HCT116 (cell line): Measurements from ENCODE around the gene GCDH. TPM values are rescaled to one million over a fixed set of nuclear protein-coding genes. Genes with fewer than 3 reads are reported as not detected.

Experiments used
- ATAC-seq: fragments of 200-7000 bp; cut with Tn5 transposase; 2 replicates; pipeline ENCODE4 v1.9.1; 2020; ENCODE audit warnings: mild to moderate bottlenecking, moderate library complexity
- BruUV-seq: library from RNA; stranded (reverse); fragments of 400-500 nt; replicated peaks from 2 replicates; lab custom pipeline; 2021; lab: Mats Ljungman, UMichigan
- CTCF ChIA-PET: fragments of 300-600 bp; sonication (Branson Sonifier 250); formaldehyde crosslinking; loops from one replicate; lab custom pipeline; 2021; ENCODE audit warnings: antibody characterized with exemption; lab: Charles Lee
- POLR2A ChIA-PET: fragments of 300-600, 350-600 bp; sonication (Branson Sonifier 250); formaldehyde crosslinking; loops from one replicate; lab custom pipeline; 2021; ENCODE audit warnings: antibody characterized with exemption; lab: Charles Lee
- RAD21 ChIA-PET, 2 experiments: fragments of 300-600 bp; sonication (Branson Sonifier 250); formaldehyde crosslinking; loops; one replicate each; lab custom pipeline; 2023; ENCODE audit warnings: low total read pairs in 2 of 2; ENCODE audit not compliant: uncharacterized antibody in 2 of 2, unreplicated experiment in 2 of 2, low non-redundant PET in 1 of 2; lab: Charles Lee
- DNase-seq: peaks from one replicate; pipeline ENCODE4 v3.0.0-alpha.2; 2010; ENCODE audit warnings: low read depth, low spot score
- H2AFZ ChIP-seq: fragments of 200-600 bp; shearing (Covaris generic), sonication (generic); 2 replicates; pipeline ENCODE4 v1.6.1; 2017; ENCODE audit warnings: low read depth, mixed run types, mixed read lengths, antibody characterized with exemption, low read length; ENCODE audit not compliant: poor library complexity, severe bottlenecking
- H3K27ac ChIP-seq: 2 replicates; pipeline ENCODE4 v1.5.1; 2012; ENCODE audit warnings: low read depth, low read length
- H3K27me3 ChIP-seq: fragments of 200-600 bp; sonication (generic); 2 replicates; pipeline ENCODE4 v1.6.1; 2016; ENCODE audit warnings: mixed run types, low read length, mixed read lengths; ENCODE audit not compliant: insufficient read depth
- H3K36me3 ChIP-seq, 2 experiments: fragments of 200-500 bp in 1 of 2; fragments of 200-600 bp in 1 of 2; sonication (Bioruptor generic) in 1 of 2; sonication (generic) in 1 of 2; 2 replicates each; pipeline versions ENCODE4 v1.5.1 to v1.6.1; 2014 to 2016; ENCODE audit warnings: low read length in 2 of 2, inconsistent platforms in 1 of 2, mixed read lengths in 1 of 2, mixed run types in 1 of 2; ENCODE audit not compliant: insufficient read depth in 2 of 2, control insufficient read depth in 1 of 2
- H3K4me1 ChIP-seq, 2 experiments: fragments of 200-600 bp in 1 of 2; sonication (generic) in 1 of 2; 2 replicates each; pipeline versions ENCODE4 v1.5.1 to v1.6.1; 2012 to 2017; ENCODE audit warnings: low read length in 2 of 2, inconsistent platforms in 1 of 2, mild to moderate bottlenecking in 1 of 2, mixed read lengths in 1 of 2, mixed run types in 1 of 2, moderate library complexity in 1 of 2; ENCODE audit not compliant: insufficient read depth in 2 of 2, control insufficient read depth in 1 of 2
- H3K4me2 ChIP-seq: fragments of 200-600 bp; sonication (generic); 2 replicates; pipeline ENCODE4 v1.6.1; 2017; ENCODE audit warnings: mixed run types, low read length, mixed read lengths
- H3K4me3 ChIP-seq, 2 experiments: fragments of 200-600 bp in 1 of 2; sonication (generic) in 1 of 2; replicated peaks in 1 of 2; 2 replicates each; pipeline ENCODE4 v1.5.1; 2011 to 2016; ENCODE audit warnings: low read length in 2 of 2, control low read depth in 1 of 2, low read depth in 1 of 2, mild to moderate bottlenecking in 1 of 2, mixed read lengths in 1 of 2, mixed run types in 1 of 2
- H3K79me2 ChIP-seq: fragments of 200-600 bp; sonication (generic); 2 replicates; pipeline ENCODE4 v1.6.1; 2017; ENCODE audit warnings: mild to moderate bottlenecking, mixed run types, low read length, moderate library complexity, mixed read lengths; ENCODE audit not compliant: insufficient read depth
- H3K9ac ChIP-seq: fragments of 200-600 bp; sonication (generic); 2 replicates; pipeline ENCODE4 v1.6.1; 2016; ENCODE audit warnings: low read length, mixed read lengths
- H3K9me2 ChIP-seq: fragments of 200-600 bp; sonication (generic), shearing (Covaris generic); 2 replicates; pipeline ENCODE4 v1.6.1; 2017; ENCODE audit warnings: mixed run types, mild to moderate bottlenecking, moderate library complexity; ENCODE audit not compliant: insufficient read depth
- H3K9me3 ChIP-seq, 2 experiments: fragments of 200-500 bp in 1 of 2; fragments of 200-600 bp in 1 of 2; sonication (Bioruptor generic) in 1 of 2; sonication (generic) in 1 of 2; 2 replicates each; pipeline ENCODE4 v1.6.1; 2014 to 2017; ENCODE audit warnings: low read length in 2 of 2, mixed read lengths in 2 of 2, inconsistent platforms in 1 of 2, low read depth in 1 of 2, mild to moderate bottlenecking in 1 of 2, mixed run types in 1 of 2, moderate library complexity in 1 of 2; ENCODE audit not compliant: control insufficient read depth in 1 of 2, insufficient read depth in 1 of 2
- H4K20me1 ChIP-seq: fragments of 200-600 bp; sonication (generic), shearing (Covaris generic); 2 replicates; pipeline ENCODE4 v1.6.1; 2017; ENCODE audit warnings: mixed run types, mild to moderate bottlenecking, moderate library complexity; ENCODE audit not compliant: insufficient read depth
- CBX3 ChIP-seq: IDR thresholded peaks from 2 replicates; pipeline ENCODE4 v1.6.1; 2012; ENCODE audit warnings: low read depth
- EGR1 ChIP-seq: IDR thresholded peaks from 2 replicates; pipeline ENCODE4 v1.6.1; 2012; ENCODE audit warnings: low read depth
- JUND ChIP-seq: IDR thresholded peaks from 2 replicates; pipeline ENCODE4 v1.6.1; 2012
- RAD21 ChIP-seq: IDR thresholded peaks from 2 replicates; pipeline ENCODE4 v1.6.1; 2012; ENCODE audit warnings: low read depth, mild to moderate bottlenecking
- ZFX ChIP-seq: fragments of 450-650 bp; IDR thresholded peaks from 2 replicates; pipeline ENCODE4 v1.6.1; 2017
- intact Hi-C: fragments of 100-400 bp; cut with micrococcal nuclease; formaldehyde crosslinking; loops from 2 replicates; pipeline ENCODE4 v1.10.0; 2022
- total RNA-seq: library from RNA; stranded (reverse); gene quantifications from one replicate; pipeline ENCODE4 v1.2.1, GENCODE V29; 2021; ENCODE audit not compliant: unreplicated experiment
- TF ChIP-seq, protein P1 (sequence below): IDR thresholded peaks from 2 replicates; pipeline ENCODE4 v1.6.1; 2012
- TF ChIP-seq, protein P2 (sequence below), 3 experiments: fragments of 200-600 bp in 1 of 3; sonication (generic) in 1 of 3; IDR thresholded peaks in 2 of 3; conservative IDR thresholded peaks in 1 of 3; 2 replicates each; pipeline ENCODE4 v1.5.1; 2012 to 2017; ENCODE audit warnings: low read depth in 2 of 3, low read length in 2 of 3, antibody characterized with exemption in 1 of 3, borderline replicate concordance in 1 of 3, control low read depth in 1 of 3, mild to moderate bottlenecking in 1 of 3, mixed read lengths in 1 of 3, mixed run types in 1 of 3, moderate library complexity in 1 of 3; ENCODE audit not compliant: insufficient read depth in 1 of 3

GCDH gene
- total RNA-seq, 1 experiment from 2014 or later, result 23.2 TPM

DNA sequence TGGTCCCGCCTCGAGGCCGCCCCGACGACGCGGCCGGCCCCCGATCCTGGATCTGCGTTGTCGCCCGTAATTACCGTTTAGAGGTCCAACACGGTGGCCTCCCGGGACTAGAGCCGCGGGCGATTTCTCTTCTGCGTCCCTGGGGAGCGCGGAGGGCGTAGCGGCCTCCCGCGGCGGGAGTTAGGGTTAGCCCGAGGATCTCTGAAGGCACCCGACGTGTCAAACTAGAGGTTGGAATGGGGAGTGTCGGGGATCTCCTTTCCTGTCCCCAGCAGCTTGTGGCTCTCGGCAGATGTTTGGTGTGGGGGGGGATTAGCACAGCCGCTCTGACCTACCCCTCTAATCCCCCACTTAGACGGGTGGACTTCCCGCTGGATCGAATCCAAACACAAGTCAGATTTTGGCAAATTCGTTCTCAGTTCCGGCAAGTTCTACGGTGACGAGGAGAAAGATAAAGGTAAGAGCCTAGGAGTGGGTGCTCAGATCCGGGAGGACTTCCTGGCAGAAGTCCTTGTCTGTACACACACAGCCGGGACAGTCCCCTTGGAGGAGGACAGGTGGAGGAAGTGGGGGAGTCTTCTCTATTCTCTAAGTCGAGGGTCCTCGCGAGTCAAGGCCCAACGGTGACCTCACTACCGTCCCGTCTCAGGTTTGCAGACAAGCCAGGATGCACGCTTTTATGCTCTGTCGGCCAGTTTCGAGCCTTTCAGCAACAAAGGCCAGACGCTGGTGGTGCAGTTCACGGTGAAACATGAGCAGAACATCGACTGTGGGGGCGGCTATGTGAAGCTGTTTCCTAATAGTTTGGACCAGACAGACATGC is 48.0 kb downstream of the GCDH start:
- POLR2A ChIA-PET, result interaction anchor here (0.9 kb wide), 1 partner anchor 48 kb away, joined by 4 read pairs; the partner anchor contains the start of gene GCDH
- intact Hi-C loops, result loop anchor here (2.0 kb wide), 1 partner anchor 48 kb away; the partner anchor contains the start of gene GCDH
- TSS peak; percentile 72 for BruUV-seq

More for the DNA sequence above, 48.0 kb downstream of the GCDH start:
- Histone ChIP-seq H3K4me3 (peak overlapping the region; percentile 98 to 99), H3K36me3 (peaks cover 27 to 45% of the 10 kb centered on the region in 2 experiments), H3K27me3 (no peaks in the 10 kb centered on the region), H3K9me2 (no peaks in the 10 kb centered on the region), H3K79me2 (peaks cover 48% of the 10 kb centered on the region), H3K4me2 (peak overlapping the region; percentile 87), H3K27ac (peak overlapping the region; percentile 78), H2AFZ (no peak overlapping the region), H3K9me3 (no peaks in the 10 kb centered on the region), H3K9ac (peak overlapping the region; percentile 95), H4K20me1 (no peaks in the 10 kb centered on the region), H3K4me1 (peaks cover 15 to 47% of the 10 kb centered on the region in 2 experiments)
- ChIA-PET RAD21 (no interaction called here), CTCF (no interaction called here)
- no peak for TF ChIP-seq EGR1
- TF ChIP-seq, protein P1, sequence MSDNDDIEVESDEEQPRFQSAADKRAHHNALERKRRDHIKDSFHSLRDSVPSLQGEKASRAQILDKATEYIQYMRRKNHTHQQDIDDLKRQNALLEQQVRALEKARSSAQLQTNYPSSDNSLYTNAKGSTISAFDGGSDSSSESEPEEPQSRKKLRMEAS, result 0 out of 2 replicates have a peak, but pooled peaks have one; percentile 10
- TF ChIP-seq RAD21, result no peak
- TF ChIP-seq, protein P2, sequence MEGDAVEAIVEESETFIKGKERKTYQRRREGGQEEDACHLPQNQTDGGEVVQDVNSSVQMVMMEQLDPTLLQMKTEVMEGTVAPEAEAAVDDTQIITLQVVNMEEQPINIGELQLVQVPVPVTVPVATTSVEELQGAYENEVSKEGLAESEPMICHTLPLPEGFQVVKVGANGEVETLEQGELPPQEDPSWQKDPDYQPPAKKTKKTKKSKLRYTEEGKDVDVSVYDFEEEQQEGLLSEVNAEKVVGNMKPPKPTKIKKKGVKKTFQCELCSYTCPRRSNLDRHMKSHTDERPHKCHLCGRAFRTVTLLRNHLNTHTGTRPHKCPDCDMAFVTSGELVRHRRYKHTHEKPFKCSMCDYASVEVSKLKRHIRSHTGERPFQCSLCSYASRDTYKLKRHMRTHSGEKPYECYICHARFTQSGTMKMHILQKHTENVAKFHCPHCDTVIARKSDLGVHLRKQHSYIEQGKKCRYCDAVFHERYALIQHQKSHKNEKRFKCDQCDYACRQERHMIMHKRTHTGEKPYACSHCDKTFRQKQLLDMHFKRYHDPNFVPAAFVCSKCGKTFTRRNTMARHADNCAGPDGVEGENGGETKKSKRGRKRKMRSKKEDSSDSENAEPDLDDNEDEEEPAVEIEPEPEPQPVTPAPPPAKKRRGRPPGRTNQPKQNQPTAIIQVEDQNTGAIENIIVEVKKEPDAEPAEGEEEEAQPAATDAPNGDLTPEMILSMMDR (IDR thresholded peaks at IDR 0.05 in 2 of 3, conservative IDR thresholded peaks at IDR 0.05 in 1 of 3; ENCODE audit: borderline replicate concordance in 1 of 3, insufficient read depth in 1 of 3, low read depth in 2 of 3, low read length in 2 of 3), result 0 out of 6 replicates have a peak, but pooled peaks of 1 of the 3 experiments have one; percentile 16
- TF ChIP-seq ZFX, result peak; percentile 54; the same call in 1 of the 2 replicates
- TF ChIP-seq CBX3, result no peak
- TF ChIP-seq JUND, result no peak
- ATAC-seq (peak; percentile 16), DNase-seq (no peak)
